Brain microvascular endothelial cell (primary cell): ENCODE data around the gene ZNF597.

Experiments used
- DNase-seq: peaks from one replicate; pipeline ENCODE4 v3.0.0-alpha.2; 2020
- H3K27ac ChIP-seq: fragments of 250-450 bp; sonication (Bioruptor Pico); 2 replicates; pipeline ENCODE4 v1.5.1; 2020; ENCODE audit warnings: mild to moderate bottlenecking, moderate library complexity
- H3K27me3 ChIP-seq: fragments of 250-450 bp; sonication (Bioruptor Pico); replicated peaks from 2 replicates; pipeline ENCODE4 v1.5.1; 2020; ENCODE audit warnings: mild to moderate bottlenecking
- H3K36me3 ChIP-seq: fragments of 250-450 bp; sonication (Bioruptor Pico); replicated peaks from 2 replicates; pipeline ENCODE4 v1.5.1; 2020; ENCODE audit warnings: mild to moderate bottlenecking
- H3K4me3 ChIP-seq: 2 replicates; pipeline ENCODE4 v1.5.1; 2011; ENCODE audit warnings: low read depth, mild to moderate bottlenecking, control low read depth, low read length, moderate library complexity
- CTCF ChIP-seq: IDR thresholded peaks from 2 replicates; pipeline ENCODE4 v1.5.1; 2011; ENCODE audit warnings: low read depth, mild to moderate bottlenecking, moderate library complexity, low read length, control low read depth, inconsistent platforms; ENCODE audit errors: missing control alignments
- in situ Hi-C: cut with HindIII; loops from 2 replicates; pipeline ENCODE4 v1.10.0; 2017; ENCODE audit warnings: low sequenced_read_pairs, low pct_ligation_motif_present

ZNF597 gene

GRCh38 chr16:3465301-3465700 lies 22.0 kb upstream of the ZNF597 start:
- peaks cover 8% of the 10 kb centered on the region for H3K36me3 ChIP-seq
- no peak overlapping the region for H3K4me3 ChIP-seq
- no peaks in the 10 kb centered on the region for H3K27me3 ChIP-seq
- in situ Hi-C loops = no loop called here
- H3K27ac ChIP-seq = no peak overlapping the region
- TF ChIP-seq CTCF = no peak
- DNase-seq = no peak

GRCh38 chr16:3461151-3461550 lies 17.8 kb upstream of the ZNF597 start:
- in situ Hi-C loops = no loop called here
- no peak for TF ChIP-seq CTCF

GRCh38 chr16:3460585-3460984 lies 17.3 kb upstream of the ZNF597 start:
- in situ Hi-C loops = no loop called here
- H3K36me3 ChIP-seq = no peaks in the 10 kb centered on the region
- TF ChIP-seq CTCF = no peak
- H3K27me3 ChIP-seq = no peaks in the 10 kb centered on the region
- no peak overlapping the region for H3K27ac ChIP-seq
- H3K4me3 ChIP-seq = no peak overlapping the region
- no peak for DNase-seq

More at GRCh38 chr16:3461151-3461550, 17.8 kb upstream of the ZNF597 start:
- no peak overlapping the region for H3K27ac ChIP-seq
- no peak overlapping the region for H3K4me3 ChIP-seq
- no peak for DNase-seq
- peaks cover 5% of the 10 kb centered on the region for H3K36me3 ChIP-seq
- no peaks in the 10 kb centered on the region for H3K27me3 ChIP-seq

GRCh38 chr16:3460121-3460520 lies 16.8 kb upstream of the ZNF597 start:
- Histone ChIP-seq H3K36me3 (no peaks in the 10 kb centered on the region), H3K27me3 (no peaks in the 10 kb centered on the region), H3K4me3 (no peak overlapping the region), H3K27ac (no peak overlapping the region)
- in situ Hi-C loops = no loop called here
- TF ChIP-seq CTCF = no peak
- DNase-seq = no peak

- H3K27ac ChIP-seq = peak overlapping the region; percentile 1
- no peak for TF ChIP-seq CTCF
- in situ Hi-C loops = no loop called here
Measured at GRCh38 chr16:3459401-3460090, 16.2 kb upstream of the ZNF597 start.

GRCh38 chr16:3458852-3459361 lies 15.6 kb upstream of the ZNF597 start:
- peak overlapping the region; percentile 96 for H3K27ac ChIP-seq
- no peaks in the 10 kb centered on the region for H3K36me3 ChIP-seq
- no peak for TF ChIP-seq CTCF
- DNase-seq = no peak
- in situ Hi-C loops = no loop called here
- no peaks in the 10 kb centered on the region for H3K27me3 ChIP-seq
- H3K4me3 ChIP-seq = peak overlapping the region; percentile 94

More at GRCh38 chr16:3459401-3460090, 16.2 kb upstream of the ZNF597 start:
- H3K4me3 ChIP-seq = peak overlapping the region; percentile 27
- H3K36me3 ChIP-seq = no peaks in the 10 kb centered on the region
- no peak for DNase-seq
- H3K27me3 ChIP-seq = no peaks in the 10 kb centered on the region
